HG03571 (cell line): ENCODE data around the gene NEMF.
"Not testable (repeated sequence)": the region's sequence is repeated elsewhere in the genome, so short reads cannot be mapped to it uniquely, and the experiment has no call there.

Experiments used
- ATAC-seq: cut with Tn5 transposase; IDR thresholded peaks from one replicate; pipeline ENCODE4 v1.9.1; 2021; ENCODE audit not compliant: unreplicated experiment

The NEMF gene

DNA sequence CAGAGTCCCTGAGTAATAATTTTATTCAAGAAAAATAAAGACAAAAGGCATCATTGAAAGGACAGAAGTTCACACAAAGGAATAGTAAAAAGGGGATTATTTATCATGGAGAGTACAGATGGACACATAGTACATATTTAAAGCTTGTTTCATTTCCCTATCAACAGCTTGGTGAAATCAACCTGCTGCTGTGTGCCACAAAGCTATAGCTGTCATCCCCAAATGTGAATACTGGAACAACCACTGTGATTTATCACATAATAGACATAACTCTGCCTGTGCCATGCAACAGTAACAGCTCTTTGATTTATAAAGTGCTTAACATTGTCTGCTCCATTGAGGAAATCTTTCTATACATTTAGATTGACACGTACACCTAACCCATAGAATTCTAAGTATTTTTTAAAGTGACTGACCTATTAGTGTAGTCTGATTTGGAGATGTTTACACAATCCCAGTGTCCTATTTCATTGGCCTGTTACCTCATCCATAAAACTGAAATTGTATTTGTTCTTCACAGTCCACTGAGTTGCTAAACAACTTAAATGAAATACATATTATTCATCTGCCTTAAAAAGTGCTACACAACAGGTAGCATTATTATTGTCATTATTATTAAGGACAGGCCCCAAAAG, 3.3 kb downstream of the NEMF start:
- no peak for ATAC-seq

DNA sequence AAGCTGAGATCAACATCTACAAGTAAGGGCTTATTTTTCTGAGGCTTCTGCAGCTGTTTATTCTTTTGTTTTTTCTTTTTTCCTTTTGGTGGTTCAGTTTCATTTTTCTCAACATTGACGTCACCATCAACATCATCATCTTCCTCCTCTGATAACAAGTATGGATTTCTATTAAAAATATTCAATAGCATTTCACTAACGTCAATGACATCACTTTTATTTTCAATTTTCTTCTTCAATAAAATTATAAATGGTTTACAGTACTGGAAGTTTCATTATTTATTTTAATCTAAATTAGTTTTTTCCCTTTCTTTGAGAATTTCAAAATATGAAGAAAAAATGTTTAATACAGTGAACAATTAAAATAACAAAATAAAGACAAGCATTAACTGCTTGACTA, 23.9 kb downstream of the NEMF start:
- ATAC-seq: no peak

DNA sequence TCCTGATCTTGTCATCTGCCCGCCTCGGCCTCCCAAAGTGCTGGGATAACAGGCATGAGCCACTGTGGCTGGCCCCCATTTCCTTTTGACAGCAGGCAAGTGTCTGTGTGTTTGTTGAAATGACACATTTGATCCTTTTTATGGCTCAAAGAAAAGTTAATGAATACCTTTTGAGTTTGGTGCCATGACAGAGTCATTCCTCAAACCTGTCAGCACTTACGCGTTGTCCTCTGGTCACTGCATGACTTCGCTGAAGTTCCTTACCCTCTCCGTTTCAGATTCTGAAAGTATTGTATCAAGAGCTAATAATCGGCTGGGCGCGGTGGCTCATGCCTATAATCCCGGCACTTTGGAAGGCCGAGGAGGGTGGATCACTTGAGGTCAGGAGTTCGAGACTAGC, 32.4 kb downstream of the NEMF start:
- no peak for ATAC-seq

DNA sequence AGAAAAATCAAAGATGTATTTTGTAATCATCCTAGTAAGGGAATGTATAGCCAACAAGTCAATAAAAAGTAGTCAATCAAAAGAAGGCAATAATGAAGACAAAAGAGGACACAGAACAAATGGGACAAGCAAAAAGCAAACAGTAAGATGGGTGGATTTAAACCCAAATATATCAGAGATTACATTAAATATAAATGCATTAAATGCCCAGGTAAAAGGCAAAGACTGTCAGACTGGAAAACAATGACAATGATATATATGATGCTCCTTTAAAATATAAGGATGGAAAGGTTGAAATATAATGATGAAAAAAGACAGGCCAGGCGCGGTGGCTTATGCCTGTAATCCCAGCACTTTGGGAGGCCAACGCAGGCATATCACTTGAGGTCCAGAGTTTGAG, 35.7 kb downstream of the NEMF start:
- ATAC-seq: no peak

DNA sequence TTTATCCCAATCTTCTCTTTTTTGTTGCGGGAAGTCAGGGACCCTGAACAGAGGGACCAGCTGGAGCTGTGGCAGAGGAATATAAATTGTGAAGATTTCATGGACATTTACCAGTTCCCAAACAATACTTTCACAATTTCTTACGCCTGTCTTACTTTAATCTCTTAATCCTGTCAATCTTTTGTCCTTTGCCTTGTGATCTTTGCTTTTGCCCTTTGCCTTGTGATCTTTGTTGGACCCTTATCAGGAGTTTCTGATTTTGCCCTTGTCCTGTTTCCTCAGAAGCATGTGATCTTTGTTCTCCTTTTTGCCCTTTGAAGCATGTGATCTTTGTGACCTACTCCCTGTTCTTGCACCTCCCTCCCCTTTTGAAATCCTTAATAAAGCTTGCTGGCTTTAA, 36.5 kb downstream of the NEMF start:
- not testable (repeated sequence) for ATAC-seq

DNA sequence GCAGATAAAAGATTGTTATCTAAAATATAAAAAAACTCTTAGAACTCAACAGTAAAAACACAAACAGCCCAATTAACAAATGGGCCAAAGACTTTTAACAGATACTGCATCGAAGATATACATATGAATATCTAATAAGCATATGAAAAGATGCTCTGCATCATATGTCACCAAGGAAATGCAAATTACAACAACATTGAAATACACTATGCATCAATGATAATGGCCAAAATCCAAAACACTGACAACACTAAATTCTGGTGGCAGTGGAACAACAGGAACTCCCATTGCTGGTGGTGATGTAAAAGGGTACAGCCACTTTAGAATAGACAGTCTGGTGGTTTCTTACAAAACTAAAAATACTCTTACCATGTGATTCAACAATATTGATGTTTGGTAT, 43.8 kb downstream of the NEMF start:
- no peak for ATAC-seq

DNA sequence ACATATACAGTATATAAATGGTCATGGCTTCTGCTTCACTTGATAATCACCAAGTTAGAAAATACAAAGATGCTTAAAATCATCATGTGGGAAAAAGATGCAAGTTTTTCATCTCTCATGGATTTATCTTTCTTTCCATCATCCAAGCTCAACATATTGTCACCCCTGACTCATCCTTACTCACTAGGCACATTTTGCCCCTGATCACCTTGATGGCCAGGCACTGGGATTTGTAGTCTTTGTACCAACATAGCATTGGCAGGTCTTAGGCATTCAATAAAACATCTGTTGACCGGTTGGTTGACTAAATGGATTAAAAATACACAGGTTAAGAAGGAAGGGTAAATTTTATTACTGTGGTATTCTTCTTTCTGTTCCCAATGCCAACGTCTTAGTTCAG, 56.6 kb downstream of the NEMF start:
- ATAC-seq: no peak

DNA sequence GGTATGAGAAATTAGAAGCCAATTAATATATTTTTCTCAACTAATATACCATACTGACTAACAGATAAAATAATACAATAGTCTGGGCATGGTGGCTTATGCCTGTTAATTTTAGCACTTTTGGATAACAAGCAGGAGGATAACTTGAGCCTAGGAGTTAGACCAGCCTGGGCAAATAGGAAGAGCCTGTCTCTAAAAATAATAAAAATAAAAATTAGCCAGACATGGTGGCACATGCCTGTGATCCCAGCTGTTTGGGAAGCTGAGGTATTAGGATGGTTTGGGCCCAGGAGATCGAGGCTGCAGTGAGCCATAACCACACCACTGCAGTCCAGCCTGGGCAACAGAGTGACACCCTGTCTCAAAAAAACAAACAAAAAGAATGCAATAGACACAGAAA, 60.0 kb downstream of the NEMF start:
- ATAC-seq: no peak

DNA sequence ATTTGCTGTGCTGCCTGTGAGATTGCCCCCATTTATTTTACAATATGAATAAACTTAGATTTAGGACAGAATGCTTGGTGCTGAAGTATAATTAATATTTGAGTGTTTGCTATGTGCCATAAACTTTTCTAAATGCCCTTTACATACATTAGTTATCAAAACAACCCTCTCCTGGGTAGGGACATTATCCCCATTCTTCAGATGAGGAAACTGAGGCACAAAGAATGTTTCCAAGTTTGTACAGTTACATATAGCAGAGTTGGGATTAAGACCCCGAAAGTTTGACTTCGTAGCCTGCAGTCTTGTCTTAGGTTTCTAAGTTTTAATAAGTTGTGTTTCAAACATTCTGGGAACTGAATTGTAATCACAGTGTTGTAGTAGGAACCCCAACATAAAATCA, 66.3 kb downstream of the NEMF start:
- no peak for ATAC-seq

DNA sequence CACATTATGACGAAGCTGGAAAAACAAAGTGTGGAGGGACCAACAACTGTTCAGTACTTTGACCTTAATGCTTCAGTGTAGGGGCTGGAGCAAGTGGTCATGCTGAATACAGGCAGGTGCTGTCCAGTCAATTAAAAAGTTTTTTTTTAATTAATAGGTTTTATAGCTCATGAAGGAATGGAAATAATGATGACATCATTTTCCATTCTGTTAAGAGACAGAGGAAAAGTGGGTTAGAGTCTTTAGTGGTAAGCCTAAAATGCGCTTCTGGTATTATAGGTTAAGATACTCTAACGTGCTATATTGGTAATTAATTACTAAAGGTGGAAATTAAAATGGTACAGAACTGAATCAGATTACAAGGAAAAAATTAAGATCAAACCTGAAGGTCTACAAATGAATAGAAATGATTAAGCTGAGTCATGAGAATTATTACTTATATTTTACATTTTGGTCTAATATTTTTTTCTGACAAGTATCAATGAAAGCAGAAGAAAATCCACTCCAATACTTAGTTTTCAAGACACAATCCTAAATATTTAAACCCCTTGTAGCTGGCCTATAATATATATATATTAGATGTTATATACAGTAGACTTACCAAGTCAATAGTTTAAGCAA, 69.1 kb downstream of the NEMF start:
- ATAC-seq: no peak

DNA sequence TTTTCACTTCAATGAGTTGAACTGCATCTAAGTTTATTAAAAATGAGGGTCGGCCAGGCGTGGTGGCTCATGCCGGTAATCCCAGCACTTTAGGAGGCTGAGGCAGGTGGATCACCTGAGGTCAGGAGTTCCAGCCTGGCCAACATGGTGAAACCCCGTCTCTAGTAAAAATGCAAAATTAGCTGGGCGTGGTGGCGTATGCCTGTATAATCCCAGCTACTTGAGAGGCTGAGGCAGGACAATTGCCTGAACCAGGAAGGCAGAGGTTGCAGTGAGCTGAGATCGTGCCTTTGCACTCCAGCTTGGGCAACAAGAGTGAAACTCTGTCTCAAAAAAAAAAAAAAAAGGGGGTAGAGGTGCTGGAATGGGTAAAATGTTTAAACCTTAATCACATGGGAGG, 71.5 kb downstream of the NEMF start:
- ATAC-seq: not testable (repeated sequence)

DNA sequence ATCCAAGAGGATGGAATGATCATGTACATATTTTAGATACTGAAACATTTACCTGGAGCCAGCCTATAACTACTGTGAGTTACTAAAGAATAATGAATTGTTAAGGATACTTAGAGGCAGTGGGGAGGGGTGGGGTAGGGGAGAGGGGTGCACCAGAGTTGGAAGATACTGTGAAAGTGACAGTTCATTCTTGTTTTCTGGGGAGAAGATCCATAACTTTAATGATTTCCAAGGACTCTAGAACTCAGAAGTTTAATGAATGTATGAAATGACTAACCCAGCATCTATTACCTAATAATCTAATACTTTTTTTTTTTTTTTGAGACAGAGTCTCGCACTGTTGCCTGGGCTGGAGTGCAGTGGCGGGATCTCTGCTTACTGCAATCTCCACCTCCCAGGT, 74.2 kb downstream of the NEMF start:
- ATAC-seq: no peak

DNA sequence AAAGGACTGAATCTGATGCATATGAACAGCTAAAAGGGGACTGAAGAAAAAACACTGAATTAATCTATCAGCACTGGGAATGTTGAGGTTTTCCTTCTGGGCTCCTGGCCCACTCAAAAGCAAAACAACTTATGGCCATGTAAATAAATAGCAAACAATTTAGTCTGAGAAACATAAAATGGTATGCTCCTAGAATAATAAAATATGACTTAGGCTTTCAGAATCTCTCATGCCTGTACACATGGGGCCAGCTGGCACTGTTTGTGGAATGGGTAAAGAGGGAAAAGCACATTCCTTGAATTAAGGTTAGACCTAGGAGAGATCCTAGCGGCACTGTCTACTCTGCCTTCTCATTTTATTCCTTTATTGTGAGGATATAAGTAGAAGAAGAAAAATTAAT, 78.5 kb downstream of the NEMF start:
- ATAC-seq: no peak

DNA sequence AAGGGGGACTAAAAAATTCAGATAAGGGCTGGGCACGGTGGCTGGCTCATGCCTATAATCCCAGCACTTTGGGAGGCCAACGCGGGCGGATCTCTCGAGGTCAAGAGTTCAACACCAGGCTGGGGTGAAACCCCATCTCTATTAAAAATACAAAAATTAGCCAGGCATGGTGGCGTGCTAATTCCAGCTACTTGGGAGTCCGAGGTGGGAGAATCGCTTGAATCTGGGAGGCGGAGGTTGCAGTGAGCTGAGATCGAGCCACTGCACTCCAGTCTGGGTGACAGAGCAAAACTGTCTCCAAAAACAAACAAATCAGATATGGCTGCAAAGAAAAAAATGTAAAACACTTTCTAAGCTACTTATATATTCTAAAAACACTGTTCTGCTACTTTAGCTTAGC, 80.9 kb downstream of the NEMF start:
- not testable (repeated sequence) for ATAC-seq

DNA sequence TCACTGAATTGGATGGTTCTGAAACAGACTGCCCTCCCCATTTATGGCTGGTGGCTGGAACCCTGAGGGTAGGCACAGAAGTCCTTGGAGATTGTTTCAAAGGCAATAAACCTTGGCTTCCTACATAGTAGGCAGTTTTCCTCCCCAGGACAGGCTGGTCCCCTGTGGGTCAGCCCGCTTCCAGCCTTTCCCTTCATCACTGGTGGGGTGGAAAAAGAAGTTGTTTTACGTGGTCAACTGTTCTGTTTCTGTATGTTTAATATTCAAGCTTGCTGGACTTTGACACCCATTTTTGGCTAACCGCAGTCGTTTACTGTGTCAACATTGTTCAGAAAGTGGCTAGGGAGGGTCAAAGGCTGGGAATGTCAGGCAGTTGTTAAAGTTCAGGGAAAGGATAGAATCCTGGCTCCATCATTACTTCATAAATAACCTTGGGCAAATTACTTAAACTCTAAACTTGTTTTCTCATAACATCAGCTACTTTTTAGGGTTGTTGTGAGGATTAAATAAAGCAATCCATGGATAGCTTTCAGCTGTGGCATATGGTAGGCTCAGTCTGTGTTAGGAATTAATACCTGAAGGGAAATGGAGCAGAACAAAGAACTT, 82.3 kb downstream of the NEMF start:
- ATAC-seq: no peak

DNA sequence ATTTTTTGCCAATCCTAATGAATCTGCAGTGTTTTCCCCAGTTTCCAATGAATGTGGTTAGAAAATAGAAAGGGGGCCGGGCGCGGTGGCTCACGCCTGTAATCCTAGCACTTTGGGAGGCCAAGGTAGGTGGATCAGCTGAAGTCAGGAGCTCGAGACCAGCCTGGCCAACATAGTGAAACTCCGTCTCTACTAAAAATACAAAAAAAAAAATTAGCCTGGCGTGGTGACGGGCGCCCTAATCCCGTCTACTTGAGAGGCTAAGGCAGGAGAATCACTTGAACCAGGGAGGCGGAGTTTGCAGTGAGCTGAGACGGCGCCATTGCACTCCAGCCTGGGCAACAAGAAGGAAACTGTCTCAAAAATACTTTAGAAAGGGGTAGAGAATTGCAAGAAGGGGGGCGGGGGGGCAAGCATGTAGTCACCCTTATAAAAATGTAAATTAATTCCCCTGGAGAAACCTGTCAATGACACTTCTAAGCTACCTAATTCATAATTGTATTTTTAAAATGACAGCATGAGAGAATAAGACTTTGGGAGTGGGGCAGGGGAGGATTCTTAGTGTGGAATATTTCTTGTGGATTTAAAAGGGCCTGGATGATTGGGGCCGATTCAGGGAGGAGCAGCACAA, 82.9 kb downstream of the NEMF start:
- no peak for ATAC-seq

DNA sequence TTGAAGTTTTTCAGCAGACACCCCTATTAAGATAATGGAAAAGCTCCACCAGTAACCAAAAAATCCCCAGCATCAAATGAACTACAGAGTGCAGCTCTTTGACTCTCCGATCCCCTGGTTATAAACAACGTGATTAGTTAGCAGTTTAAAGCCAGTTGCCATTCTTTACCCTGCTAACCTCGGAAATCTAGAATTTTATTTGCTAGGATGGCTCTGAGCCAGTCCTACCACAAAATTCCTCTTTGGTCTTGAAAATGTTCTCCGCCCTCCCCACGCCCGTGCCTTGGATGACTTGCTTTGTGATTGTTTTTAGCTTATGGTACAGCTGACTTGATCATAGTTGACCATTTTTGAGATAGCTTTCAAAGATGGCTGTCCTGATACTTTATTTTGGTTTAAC, 83.4 kb downstream of the NEMF start:
- no peak for ATAC-seq

DNA sequence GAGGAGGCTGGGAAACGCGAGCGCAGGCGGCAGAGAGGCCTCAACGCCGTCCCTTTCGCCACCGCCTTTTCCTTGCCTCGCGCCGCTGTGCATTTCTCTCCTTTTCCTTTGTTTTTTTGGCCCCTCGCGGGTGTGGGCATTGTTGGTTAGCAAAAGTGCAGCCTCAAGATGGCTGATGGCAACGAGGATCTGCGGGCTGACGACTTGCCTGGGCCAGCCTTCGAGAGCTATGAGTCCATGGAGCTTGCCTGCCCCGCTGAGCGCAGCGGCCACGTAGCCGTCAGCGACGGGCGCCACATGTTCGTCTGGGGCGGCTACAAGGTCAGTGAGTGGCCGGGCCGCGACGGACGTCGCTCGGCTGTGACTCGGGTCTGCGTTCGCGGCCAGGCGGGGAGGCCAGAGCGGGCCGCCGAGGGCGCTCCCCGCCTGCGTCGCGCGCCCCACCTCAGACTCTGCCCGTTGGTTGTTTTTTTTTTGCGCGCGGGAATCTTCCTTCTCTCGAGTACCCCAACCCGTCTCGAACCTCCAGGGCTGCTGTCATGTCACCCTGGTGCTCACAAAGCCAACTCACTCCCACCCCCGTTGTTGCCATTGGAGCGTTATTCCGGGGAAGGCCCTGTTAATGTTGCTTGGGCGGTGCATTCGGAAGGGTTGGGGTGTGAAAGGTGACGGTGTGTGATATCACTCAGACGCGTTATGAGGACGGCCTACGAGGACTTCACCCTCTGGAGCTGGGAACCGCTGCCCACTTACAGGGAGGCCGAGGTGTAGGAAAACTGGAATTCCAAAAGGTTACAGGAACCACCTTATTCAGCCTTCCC, 84.1 kb downstream of the NEMF start:
- peak; percentile 27 for ATAC-seq

DNA sequence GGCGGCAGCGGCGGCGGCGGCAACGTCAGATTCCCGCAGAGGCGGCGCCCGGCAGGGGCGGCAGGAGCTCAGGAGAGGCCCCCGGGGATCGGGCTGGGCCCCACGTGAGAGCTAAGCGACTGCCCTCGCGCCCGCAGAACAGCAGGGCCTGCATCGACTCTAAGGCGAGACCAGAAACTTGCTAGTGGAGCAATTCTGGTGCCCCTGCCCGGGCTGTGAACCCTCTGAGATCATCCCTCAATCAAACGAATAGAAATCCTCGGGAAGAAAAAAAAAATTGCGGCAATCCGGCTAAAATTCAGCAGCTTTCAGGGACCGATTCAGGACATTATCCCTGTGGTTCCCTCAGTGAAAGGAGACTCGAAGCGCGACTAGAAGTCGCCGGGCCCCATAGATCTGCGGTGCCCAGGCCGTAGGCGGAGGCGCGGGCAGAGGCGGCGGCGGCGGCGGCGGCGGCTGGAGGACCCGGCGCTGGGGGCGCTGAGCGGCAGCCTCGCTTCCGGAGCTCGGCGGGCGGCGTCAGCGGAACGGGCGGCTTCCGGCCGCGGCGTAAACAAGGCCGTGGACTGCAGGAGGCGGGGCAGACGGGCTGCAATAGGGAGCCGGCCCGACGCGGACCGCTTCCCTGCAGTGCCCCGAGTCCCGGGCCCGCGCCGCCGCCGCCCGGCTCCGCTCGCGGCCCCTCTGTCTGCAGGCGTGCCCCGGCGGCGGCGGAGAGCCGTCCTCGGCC, 84.9 kb downstream of the NEMF start, which contains the start of gene KLHDC2:
TSS of gene KLHDC2 (plus strand) at position 583 of the 730 bp plus-strand sequence. CDS start 316 bp downstream, outside the sequence.
- peak; percentile 84 for ATAC-seq

DNA sequence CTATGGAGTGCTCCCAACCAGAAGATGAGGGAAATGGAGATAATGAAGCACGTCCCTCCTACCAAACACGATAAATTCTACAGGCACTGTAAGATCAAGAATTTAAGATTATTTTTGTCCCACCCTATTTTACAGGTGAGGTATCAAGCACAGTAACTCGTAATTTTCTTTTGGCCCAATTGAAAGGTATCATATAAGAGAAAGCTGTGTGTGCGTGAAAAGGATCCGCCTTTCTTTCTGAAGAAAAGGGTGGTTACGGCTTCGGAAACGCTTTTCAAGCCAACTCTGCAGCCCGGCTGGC, 85.4 kb downstream of the NEMF start:
- ATAC-seq: no peak

DNA sequence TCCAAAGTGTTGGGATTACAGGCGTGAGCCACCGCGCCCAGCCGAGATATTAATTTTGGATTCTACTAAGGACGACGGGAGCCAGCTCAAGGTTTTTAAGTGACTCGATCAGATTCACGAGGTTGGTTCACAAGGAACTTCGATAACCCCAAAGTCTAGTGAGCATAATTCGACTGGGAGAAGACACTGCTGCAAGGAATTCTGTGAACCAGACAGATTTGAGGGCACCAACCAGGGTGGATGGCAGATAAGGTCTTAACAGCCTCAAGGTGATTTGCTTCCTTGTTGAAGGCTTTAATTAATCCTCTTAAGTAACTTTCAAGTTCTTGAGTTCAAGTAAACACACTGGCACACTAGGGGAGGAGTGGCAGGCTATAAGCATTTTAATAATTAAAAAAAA, 85.7 kb downstream of the NEMF start:
- no peak for ATAC-seq
